K562 (cell line): Measurements from ENCODE around the gene EPHB6. TPM values are rescaled to one million over a fixed set of nuclear protein-coding genes. Genes with fewer than 3 reads are reported as not detected.

ENCODE experiments used
- ATAC-seq: fragments of 200-7000 bp; cut with Tn5 transposase; 3 replicates; pipeline ENCODE4 v1.9.1; 2020; ENCODE audit warnings: moderate library complexity
- BruUV-seq: library from RNA; stranded (reverse); fragments of 400-500 nt; replicated peaks from 2 replicates; lab custom pipeline; 2021; lab: Mats Ljungman, UMichigan
- CTCF ChIA-PET: fragments of 300-600 bp; formaldehyde crosslinking; extraction: SDS; loops from one replicate; lab custom pipeline; 2021; ENCODE audit warnings: low intra/inter-chr PET ratio; lab: Yijun Ruan, JAX
- POLR2A ChIA-PET: fragments of 300-600, 350-650 bp; sonication (Branson Sonifier 250); formaldehyde crosslinking; extraction: SDS; loops from one replicate; lab custom pipeline; 2021; ENCODE audit warnings: antibody characterized with exemption, inconsistent platforms; lab: Yijun Ruan, JAX
- DNase-seq, 4 experiments: peaks; one replicate each; pipeline versions ENCODE4 v3.0.0 to v3.0.0-alpha.2; 2011 to 2018; ENCODE audit warnings: low spot score in 3 of 4, mixed read lengths in 3 of 4; ENCODE audit errors: extremely low read depth in 1 of 4
- FAIRE-seq: peaks from 2 replicates; lab custom pipeline; 2011; peaks lifted over from hg19 to GRCh38; lab: Jason Lieb, UNC
- H2AFZ ChIP-seq: 2 replicates; pipeline ENCODE4 v1.6.0; 2011; ENCODE audit warnings: low read depth, low read length, control low read depth, inconsistent platforms
- H3K27ac ChIP-seq: fragments of 200-600 bp; 3 replicates; pipeline ENCODE4 v1.8.0; 2011; ENCODE audit warnings: low read depth, mild to moderate bottlenecking, control low read depth, inconsistent platforms, low read length, moderate library complexity, mixed read lengths; ENCODE audit errors: extremely low read depth
- H3K27me3 ChIP-seq, 2 experiments: fragments of 300-600 bp in 1 of 2; 2 replicates in 1 of 2; 3 replicates in 1 of 2; pipeline versions ENCODE4 v1.6.0 to v1.8.0; 2011; ENCODE audit warnings: inconsistent platforms in 2 of 2, low read length in 2 of 2, mild to moderate bottlenecking in 1 of 2, mixed read lengths in 1 of 2, moderate library complexity in 1 of 2; ENCODE audit not compliant: control insufficient read depth in 2 of 2, insufficient read depth in 2 of 2
- H3K36me3 ChIP-seq: fragments of 300-600 bp; 3 replicates; pipeline ENCODE4 v1.8.0; 2011; ENCODE audit warnings: mild to moderate bottlenecking, low read length, inconsistent platforms; ENCODE audit not compliant: control insufficient read depth, insufficient read depth
- H3K4me1 ChIP-seq, 2 experiments: fragments of 200-600 bp in 1 of 2; replicated peaks in 1 of 2; 2 replicates in 1 of 2; 3 replicates in 1 of 2; pipeline versions ENCODE4 v1.5.1 to v1.8.0; 2011; ENCODE audit warnings: inconsistent platforms in 2 of 2, low read length in 2 of 2, mild to moderate bottlenecking in 1 of 2, mixed read lengths in 1 of 2, moderate library complexity in 1 of 2; ENCODE audit not compliant: control insufficient read depth in 2 of 2, insufficient read depth in 2 of 2
- H3K4me2 ChIP-seq: 2 replicates; pipeline ENCODE4 v1.6.1; 2011; ENCODE audit warnings: low read length, control low read depth, inconsistent platforms, mixed read lengths; ENCODE audit not compliant: insufficient read depth
- H3K4me3 ChIP-seq: fragments of 200-600 bp; sonication (generic), shearing (Covaris generic); 2 replicates; pipeline ENCODE4 v1.5.1; 2016; ENCODE audit warnings: control low read depth, inconsistent platforms
- H3K79me2 ChIP-seq: fragments of 200-600 bp; 3 replicates; pipeline ENCODE4 v1.8.0; 2011; ENCODE audit warnings: low read length, inconsistent platforms; ENCODE audit not compliant: control insufficient read depth, insufficient read depth
- H3K9ac ChIP-seq, 2 experiments: 2 replicates each; pipeline versions ENCODE4 v1.6.0 to v1.6.1; 2011; ENCODE audit warnings: low read depth in 2 of 2, low read length in 2 of 2, control low read depth in 1 of 2, inconsistent platforms in 1 of 2, mild to moderate bottlenecking in 1 of 2, mixed read lengths in 1 of 2; ENCODE audit not compliant: insufficient read depth in 1 of 2
- H3K9me1 ChIP-seq: one replicate; pipeline ENCODE4 v1.6.0; 2011; ENCODE audit warnings: inconsistent platforms, mild to moderate bottlenecking, low read length, moderate library complexity; ENCODE audit not compliant: control insufficient read depth, insufficient read depth
- H3K9me3 ChIP-seq: replicated peaks from 2 replicates; pipeline ENCODE4 v1.5.1; 2011; ENCODE audit warnings: low read depth, low read length, inconsistent platforms; ENCODE audit not compliant: control insufficient read depth, insufficient read depth
- H4K20me1 ChIP-seq: replicated peaks from 2 replicates; pipeline ENCODE4 v1.6.1; 2011; ENCODE audit warnings: low read length, inconsistent platforms, mixed read lengths; ENCODE audit not compliant: control insufficient read depth, insufficient read depth
- CEBPG ChIP-seq, 3 experiments: fragments of 200-800 bp in 1 of 3; sonication (Bioruptor generic) in 1 of 3; sonication (generic) in 1 of 3; formaldehyde crosslinking in 1 of 3; IDR thresholded peaks in 2 of 3; conservative IDR thresholded peaks in 1 of 3; 2 replicates each; pipeline versions ENCODE4 v1.6.1 to v1.8.0; 2016 to 2022; ENCODE audit warnings: missing compliant biosample characterization in 2 of 3, missing genetic modification characterization in 2 of 3, mild to moderate bottlenecking in 1 of 3, missing genetic modification reagents in 1 of 3
- CLOCK ChIP-seq: fragments of 250-450 bp; sonication (Bioruptor Pico); IDR thresholded peaks from 2 replicates; pipeline ENCODE4 v1.4.0; 2020; ENCODE audit warnings: mild to moderate bottlenecking, moderate library complexity, borderline replicate concordance
- KLF10 ChIP-seq: fragments of 250-450 bp; sonication (Bioruptor Pico); IDR thresholded peaks from 2 replicates; pipeline ENCODE4 v1.6.1; 2021; ENCODE audit warnings: matching md5 sums
- MGA ChIP-seq: fragments of 450-650 bp; IDR thresholded peaks from 2 replicates; pipeline ENCODE4 v1.6.1; 2016; ENCODE audit warnings: mild to moderate bottlenecking, moderate library complexity
- ZNF507 ChIP-seq: conservative IDR thresholded peaks from 2 replicates; pipeline ENCODE4 v1.6.1; 2017; ENCODE audit warnings: missing genetic modification characterization, missing compliant biosample characterization
- WGBS: fragments of 100-300 bp; shearing (Covaris generic); methylation state at CpG from one replicate; pipeline ENCODE4 v1.1.6; 2016; ENCODE audit warnings: low coverage, mixed read lengths; ENCODE audit not compliant: insufficient coverage; ENCODE audit errors: missing lambda C conversion rate; 5-methylcytosine and 5-hydroxymethylcytosine counted together
- in situ Hi-C: fragments of 300-500 bp; cut with MboI; formaldehyde crosslinking; loops from 4 replicates; pipeline ENCODE4 v1.15.0; 2018; ENCODE audit warnings: inconsistent platforms, mixed read lengths
- intact Hi-C: fragments of 100-400 bp; cut with micrococcal nuclease; formaldehyde crosslinking; loops from 2 replicates; pipeline ENCODE4 v1.14.2; 2022
- polyA plus RNA-seq, 8 experiments: library from polyadenylated mRNA; depleted of rRNA in 4 of 8; stranded (reverse) in 5 of 8; unstranded in 3 of 8; fragments of >200 nt; fragmentation: Nextera tagmentation in 2 of 8; fragmentation: Illumina TruSeq in 1 of 8; extraction: Ambion mirVana in 2 of 8; extraction: Trizol in 1 of 8; gene quantifications; 2 replicates each; pipeline versions ENCODE4 v1.2.1 to v1.2.3, GENCODE V29; 2011 to 2014; ENCODE audit warnings: inconsistent platforms in 1 of 8, missing spikeins in 1 of 8
- total RNA-seq, 7 experiments: library from RNA; depleted of rRNA in 6 of 7; stranded (reverse); fragments of >200 nt in 6 of 7; fragmentation: Illumina TruSeq in 2 of 7; extraction: Trizol in 2 of 7; gene quantifications; 2 replicates each; pipeline versions ENCODE4 v1.2.1 to v1.2.3, GENCODE V29; 2011 to 2021; ENCODE audit warnings: low replicate concordance in 1 of 7

The EPHB6 gene
- total and polyA plus RNA-seq, 9 of the 15 experiments (the other 6 are each of a cell fraction or from before 2014, with no cell fraction given), result 1.4 to 123 (median 7.6) TPM

- ChIA-PET CTCF (interaction anchor here (0.7 to 4.0 kb wide), 5 partner anchors 79 to 333 kb away, joined by 3 to 65 read pairs (median 3); partner anchors contain the start of gene KEL), POLR2A (interaction anchor here (0.6 to 1.1 kb wide), 3 partner anchors 16 to 89 kb away, joined by 3 to 4 read pairs (median 3); no protein-coding TSS in a partner anchor)
- intact Hi-C loops, result loop anchor here (1.0 to 10.0 kb wide), 3 partner anchors 80 to 333 kb away; no protein-coding TSS in a partner anchor
- Histone ChIP-seq H3K36me3 (no peaks in the 10 kb centered on the region), H3K27me3 (peaks cover 55 to 85% of the 10 kb centered on the region in 2 experiments), H3K9me1 (no peaks in the 10 kb centered on the region), H3K9ac (no peak overlapping the region), H3K4me3 (no peak overlapping the region), H4K20me1 (no peaks in the 10 kb centered on the region), H3K79me2 (no peaks in the 10 kb centered on the region), H3K9me3 (no peaks in the 10 kb centered on the region), H3K4me1 (peaks cover 0 to 4% of the 10 kb centered on the region in 2 experiments; a peak in 1 of 5 replicates), H2AFZ (no peak overlapping the region), H3K27ac (no peak overlapping the region), H3K4me2 (no peak overlapping the region)
- BruUV-seq, result no TSS peak
- ATAC-seq, result no peak
- FAIRE-seq, result no peak
- WGBS, result 5% methylated on average over 9 of the region's 9 CpGs
- in situ Hi-C loops, result no loop called here
- DNase-seq, result no peak
- no peak for TF ChIP-seq MGA
- TF ChIP-seq CLOCK (CRISPR knock-in tag), result no peak
- no peak for TF ChIP-seq ZNF507 (tag)
- TF ChIP-seq CEBPG (CRISPR knock-in tag; IDR thresholded peaks at IDR 0.05), result no peak
- no peak for TF ChIP-seq CEBPG (tag; conservative IDR thresholded peaks at IDR 0.05 in 1 of 2, IDR thresholded peaks at IDR 0.05 in 1 of 2)
- no peak for TF ChIP-seq KLF10 (CRISPR knock-in tag)
Observed at GRCh38 chr7:142881586-142882337, 26.9 kb downstream of the EPHB6 start.
